ENCODE measurements around the gene DNMT3B.

Gene DNMT3B

DNA sequence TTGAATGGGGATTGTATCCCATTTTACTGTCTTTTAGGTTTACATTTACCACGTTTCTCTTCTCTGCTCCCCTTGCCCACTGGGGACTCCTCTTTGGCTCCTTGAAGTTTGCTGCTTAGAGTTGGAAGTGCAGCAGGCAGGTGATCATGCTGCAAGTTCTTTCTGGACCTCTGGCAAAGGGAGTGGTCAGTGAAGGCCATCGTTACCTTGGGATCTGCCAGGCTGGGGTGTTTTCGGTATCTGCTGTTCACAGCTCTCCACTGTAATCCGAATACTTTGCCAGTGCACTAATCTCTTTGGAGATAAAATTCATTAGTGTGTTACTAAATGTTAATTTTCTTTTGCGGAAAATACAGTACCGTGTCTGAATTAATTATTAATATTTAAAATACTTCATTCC is 87.4 kb downstream of the DNMT3B start:
- TF ChIP-seq, protein P1, sequence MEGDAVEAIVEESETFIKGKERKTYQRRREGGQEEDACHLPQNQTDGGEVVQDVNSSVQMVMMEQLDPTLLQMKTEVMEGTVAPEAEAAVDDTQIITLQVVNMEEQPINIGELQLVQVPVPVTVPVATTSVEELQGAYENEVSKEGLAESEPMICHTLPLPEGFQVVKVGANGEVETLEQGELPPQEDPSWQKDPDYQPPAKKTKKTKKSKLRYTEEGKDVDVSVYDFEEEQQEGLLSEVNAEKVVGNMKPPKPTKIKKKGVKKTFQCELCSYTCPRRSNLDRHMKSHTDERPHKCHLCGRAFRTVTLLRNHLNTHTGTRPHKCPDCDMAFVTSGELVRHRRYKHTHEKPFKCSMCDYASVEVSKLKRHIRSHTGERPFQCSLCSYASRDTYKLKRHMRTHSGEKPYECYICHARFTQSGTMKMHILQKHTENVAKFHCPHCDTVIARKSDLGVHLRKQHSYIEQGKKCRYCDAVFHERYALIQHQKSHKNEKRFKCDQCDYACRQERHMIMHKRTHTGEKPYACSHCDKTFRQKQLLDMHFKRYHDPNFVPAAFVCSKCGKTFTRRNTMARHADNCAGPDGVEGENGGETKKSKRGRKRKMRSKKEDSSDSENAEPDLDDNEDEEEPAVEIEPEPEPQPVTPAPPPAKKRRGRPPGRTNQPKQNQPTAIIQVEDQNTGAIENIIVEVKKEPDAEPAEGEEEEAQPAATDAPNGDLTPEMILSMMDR (IDR thresholded peaks at IDR 0.05; ENCODE audit: control insufficient read depth, insufficient read depth, low read depth, low read length, missing control alignments) = no peak
- H3K4me3 ChIP-seq (ENCODE audit: control insufficient read depth, low read depth, low read length) = no peak overlapping the region
- no peak for DNase-seq (ENCODE audit: low read depth)

DNA sequence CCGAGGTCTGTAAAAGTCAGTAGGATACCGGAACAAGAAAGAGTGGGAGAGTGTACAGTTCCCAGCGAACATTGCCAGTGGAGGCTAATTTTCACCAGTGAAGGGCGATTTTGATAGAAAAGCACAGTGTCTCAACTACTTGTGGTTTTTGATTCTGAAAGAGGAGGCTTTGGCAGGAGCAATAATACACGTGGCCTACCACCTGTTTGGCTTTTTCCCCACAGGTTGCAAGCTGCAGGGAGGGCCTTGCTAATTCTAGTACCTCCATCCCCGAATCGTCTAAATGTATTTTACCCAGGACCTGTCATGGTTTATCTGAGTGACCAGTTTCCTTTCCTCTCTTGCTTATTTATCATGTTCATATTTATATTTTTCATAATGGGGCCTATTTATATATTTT is 93.2 kb downstream of the DNMT3B start:
- no peak overlapping the region for H3K4me3 ChIP-seq (ENCODE audit: control insufficient read depth, low read depth, low read length)
- no peak for DNase-seq (ENCODE audit: low read depth)
- TF ChIP-seq, protein P1 (IDR thresholded peaks at IDR 0.05; ENCODE audit: control insufficient read depth, insufficient read depth, low read depth, low read length, missing control alignments) = no peak

DNA sequence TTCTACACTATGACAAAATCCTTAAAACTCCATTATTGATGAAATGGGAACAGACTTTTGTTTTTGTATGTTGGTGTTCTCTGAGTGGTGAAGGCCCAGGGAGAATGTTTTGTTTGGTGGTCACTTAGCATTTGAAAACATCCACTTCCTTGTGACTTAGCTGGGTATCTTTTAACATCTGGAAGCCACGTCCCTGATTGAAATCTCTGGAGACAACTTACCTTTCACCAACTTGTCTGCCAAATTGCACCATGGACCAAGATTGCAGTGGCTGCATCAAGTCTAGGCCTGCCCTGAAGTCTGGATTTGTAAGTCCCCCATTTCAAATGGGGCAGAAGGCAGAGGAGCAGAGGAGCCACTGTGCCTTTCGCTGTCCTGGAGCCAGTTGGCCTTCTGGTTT is 96.0 kb downstream of the DNMT3B start:
- TF ChIP-seq, protein P1 (IDR thresholded peaks at IDR 0.05; ENCODE audit: control insufficient read depth, insufficient read depth, low read depth, low read length, missing control alignments) = no peak
- H3K4me3 ChIP-seq (ENCODE audit: control insufficient read depth, low read depth, low read length) = no peak overlapping the region
- DNase-seq (ENCODE audit: low read depth) = no peak
